Epithelial cell of prostate (primary cell): Measurements from ENCODE around the gene MUC5AC.

Source experiments
- DNase-seq: peaks from one replicate; pipeline ENCODE4 v3.0.0-alpha.2; 2011; ENCODE audit warnings: low read depth, low spot score
- H3K27ac ChIP-seq: fragments of 450-650 bp; 2 replicates; pipeline ENCODE4 v1.5.1; 2017; ENCODE audit warnings: mild to moderate bottlenecking

Gene MUC5AC

DNA sequence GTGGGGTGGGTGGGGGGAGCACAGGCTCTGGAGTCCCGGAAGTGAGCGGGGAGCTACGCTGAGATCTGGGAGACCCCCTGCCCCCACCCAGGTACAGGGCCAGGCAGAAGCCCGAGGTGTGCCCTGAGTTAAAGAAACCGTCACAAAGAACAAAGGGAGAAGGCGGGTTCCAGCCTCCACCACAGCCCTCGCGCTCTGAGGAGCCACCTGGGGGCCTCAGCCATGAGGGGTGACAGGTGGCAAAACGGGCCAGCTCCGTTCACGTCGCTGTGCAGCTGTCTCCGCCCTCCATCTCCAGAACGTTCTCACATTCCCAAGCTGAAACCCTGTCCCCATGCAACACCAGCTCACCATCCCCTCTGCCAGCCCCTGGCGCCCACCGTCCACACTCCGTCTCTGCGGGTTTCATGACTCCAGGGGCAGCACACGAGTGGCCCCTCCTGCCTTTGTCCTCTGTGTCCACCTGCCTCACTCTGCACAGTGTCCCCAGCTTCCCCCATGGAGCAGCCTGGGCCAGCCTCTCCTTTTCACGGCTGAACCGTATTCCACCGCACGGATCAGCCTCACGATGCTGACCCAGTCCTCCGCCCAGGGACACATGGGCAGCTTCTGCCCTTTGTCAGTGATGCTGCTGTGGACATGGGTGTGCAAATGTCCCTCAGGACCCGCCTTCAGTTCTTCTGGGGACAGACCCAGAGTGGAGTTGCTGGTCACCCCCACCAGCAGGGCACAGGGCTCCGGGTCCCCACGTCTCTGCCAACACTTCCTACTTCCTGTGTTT lies 63.4 kb downstream of the MUC5AC start:
- H3K27ac ChIP-seq, result no peak overlapping the region
- no peak for DNase-seq

DNA sequence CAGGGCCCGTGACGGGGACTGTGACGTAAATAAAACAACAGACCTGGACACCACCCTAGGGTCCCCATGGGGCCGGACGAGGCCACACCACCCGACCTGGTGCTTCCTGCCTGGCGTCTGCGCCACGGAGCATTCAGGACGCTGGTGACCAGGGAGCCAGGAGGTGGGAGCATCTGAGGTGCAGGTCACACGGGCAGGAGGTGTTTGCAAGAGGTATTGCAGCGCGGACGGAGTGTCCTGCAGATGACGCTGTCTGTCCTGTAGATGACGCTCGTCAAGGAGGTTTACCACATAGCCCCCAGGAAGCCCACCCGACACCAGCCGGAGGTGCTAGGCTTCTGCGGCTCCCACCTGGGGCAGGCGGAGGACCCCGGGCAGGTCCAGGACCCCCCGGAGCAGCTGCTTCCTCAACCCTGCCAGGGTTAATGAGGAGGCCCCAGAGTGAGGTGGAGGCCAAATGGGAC lies 64.1 kb downstream of the MUC5AC start:
- DNase-seq, result no peak
- H3K27ac ChIP-seq, result no peak overlapping the region

DNA sequence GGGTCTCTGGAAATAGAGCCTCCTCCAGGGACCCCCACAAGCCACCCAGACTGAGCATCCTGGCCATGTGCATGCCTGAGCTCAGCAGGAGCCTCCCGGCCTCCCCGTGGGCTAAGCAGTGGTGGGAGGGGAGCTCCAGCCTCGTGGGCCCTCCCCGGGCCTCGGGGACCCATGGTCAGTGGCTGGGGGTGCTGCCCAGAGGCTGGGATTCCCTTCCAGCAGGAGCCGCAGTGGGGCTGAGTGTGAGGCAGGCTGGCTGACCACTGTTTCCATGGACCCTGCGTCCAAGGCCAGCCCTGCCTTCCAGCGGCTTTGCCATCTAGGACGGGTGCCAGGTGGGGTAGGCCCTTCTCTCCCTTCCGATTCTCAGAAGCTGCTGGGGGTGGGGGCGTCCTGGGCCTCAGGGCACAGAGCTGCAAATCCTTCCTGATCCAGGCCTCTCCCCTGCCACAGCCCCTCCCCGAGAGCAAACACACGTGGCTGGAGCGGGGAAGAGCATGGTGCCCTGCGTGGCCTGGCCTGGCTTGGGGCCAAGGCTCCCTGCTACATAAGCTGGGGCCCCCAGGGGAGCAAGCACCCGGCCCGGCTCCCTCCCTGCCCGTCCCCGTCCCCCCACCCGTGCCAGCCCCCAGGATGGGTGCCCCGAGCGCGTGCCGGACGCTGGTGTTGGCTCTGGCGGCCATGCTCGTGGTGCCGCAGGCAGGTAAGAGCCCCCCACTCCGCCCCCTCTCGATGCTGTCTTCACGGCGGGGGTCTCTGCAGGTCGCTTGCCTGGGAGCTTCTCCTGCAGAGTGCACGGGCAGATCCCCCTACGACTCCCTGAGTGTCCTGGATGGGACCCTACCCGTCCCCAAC lies 65.0 kb downstream of the MUC5AC start, which contains the start of gene MUC5B:
TSS of gene MUC5B (plus strand) at position 576 of the 855 bp plus-strand sequence. CDS start at position 634, 58 bp downstream.
- no peak for DNase-seq
- no peak within 1 kb of the TSS for H3K27ac ChIP-seq

DNA sequence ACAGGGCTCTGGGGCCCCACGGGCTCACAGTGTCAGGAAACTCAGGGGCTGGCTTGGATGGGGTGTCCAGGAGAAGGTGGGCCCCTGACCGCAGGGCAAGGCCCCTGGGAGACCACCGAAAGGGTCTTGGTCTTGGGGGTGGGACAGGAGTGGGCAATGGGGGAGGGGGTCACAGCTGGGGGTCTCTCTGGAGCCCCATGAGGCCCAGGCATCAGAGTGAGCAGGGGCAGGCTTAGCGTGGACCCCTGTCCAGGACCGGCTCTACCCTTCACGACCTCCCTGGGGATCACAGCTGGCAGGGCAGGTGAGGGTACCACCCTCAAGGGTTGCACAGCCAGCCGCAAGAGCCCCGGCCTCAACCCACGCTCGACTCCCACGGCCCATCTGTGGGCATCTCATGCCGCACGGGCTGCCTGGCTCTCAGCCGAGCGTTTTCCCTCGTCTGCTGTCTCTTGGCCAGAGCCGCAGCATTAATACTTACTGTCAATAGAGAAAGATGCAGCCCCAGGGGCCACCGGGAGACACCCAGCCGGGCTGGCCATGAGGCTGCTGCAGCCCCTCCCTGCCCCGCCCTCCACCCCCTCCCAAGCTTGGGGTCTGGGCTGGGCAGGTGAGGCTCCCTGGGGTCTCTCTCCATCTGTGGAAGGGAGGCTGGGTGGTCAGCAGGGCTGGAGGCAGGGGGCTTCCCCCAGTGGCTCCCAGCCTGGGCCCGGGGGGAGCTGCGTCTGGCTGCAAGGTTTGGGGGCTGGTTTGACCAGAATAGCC lies 65.8 kb downstream of the MUC5AC start:
- H3K27ac ChIP-seq, result no peak overlapping the region
- no peak for DNase-seq

DNA sequence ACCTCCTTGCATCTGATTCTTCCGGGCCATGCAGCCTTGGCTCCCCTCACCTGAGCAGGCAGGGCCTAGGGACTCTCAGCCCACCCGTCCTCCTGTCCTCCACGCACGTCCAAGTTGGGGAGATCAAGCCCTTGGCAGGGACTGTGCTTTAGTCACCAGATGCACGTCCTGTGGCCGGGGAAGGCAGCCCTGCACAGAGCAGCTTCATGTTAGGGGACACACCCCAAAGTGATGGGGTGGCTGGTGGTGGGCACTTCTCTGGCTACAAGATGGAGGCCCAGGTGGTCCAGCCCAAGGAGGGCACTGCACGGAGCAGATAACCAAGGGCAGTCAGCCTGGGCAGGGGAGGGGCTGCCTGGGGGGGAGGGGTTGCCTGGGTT lies 66.3 kb downstream of the MUC5AC start:
- DNase-seq, result no peak
- H3K27ac ChIP-seq, result no peak overlapping the region

DNA sequence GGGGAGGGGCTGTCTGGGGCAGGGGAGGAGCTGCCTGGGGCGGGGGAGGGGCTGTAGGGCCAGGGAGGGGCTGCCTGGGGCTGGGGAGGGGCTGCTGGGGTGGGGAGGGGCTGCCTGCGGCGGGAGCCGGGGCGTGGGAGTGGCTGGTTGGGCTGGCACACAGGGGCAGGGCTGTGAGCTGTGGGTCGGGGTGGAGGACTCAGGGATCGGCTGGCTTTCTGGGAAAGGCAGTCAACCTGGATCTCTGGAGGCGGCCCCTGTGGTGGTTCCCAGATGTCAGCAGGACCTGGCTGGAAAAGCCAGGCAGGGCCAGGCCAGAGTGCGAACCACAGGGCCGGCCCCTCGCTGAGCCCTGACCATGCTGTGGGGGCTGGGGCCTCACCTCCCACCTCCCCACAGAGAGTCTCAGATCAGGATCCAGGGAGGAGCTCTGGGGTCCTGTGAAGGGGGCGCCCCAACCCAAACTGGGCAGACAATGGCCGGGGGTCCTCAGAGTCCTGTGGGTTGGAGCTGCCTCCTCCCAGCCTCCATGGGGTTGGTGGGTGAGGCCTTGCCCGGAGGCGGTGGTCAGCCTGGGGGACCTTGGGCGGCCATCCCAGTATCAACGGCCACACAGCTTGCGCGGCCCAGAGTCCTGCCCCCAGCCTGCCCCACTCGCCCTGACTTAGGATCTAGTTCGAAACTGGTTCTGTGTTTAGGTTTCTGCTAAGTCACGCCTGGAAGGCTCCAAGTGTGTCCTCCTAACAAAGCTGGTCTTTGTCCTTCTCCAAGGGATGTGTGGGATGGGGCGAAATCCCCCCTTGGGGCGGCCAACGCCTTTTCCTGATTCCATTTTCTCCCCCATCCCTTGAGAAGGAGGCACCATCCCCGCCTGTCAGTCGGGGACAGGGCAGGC lies 67.0 kb downstream of the MUC5AC start:
- DNase-seq, result no peak
- no peak overlapping the region for H3K27ac ChIP-seq

DNA sequence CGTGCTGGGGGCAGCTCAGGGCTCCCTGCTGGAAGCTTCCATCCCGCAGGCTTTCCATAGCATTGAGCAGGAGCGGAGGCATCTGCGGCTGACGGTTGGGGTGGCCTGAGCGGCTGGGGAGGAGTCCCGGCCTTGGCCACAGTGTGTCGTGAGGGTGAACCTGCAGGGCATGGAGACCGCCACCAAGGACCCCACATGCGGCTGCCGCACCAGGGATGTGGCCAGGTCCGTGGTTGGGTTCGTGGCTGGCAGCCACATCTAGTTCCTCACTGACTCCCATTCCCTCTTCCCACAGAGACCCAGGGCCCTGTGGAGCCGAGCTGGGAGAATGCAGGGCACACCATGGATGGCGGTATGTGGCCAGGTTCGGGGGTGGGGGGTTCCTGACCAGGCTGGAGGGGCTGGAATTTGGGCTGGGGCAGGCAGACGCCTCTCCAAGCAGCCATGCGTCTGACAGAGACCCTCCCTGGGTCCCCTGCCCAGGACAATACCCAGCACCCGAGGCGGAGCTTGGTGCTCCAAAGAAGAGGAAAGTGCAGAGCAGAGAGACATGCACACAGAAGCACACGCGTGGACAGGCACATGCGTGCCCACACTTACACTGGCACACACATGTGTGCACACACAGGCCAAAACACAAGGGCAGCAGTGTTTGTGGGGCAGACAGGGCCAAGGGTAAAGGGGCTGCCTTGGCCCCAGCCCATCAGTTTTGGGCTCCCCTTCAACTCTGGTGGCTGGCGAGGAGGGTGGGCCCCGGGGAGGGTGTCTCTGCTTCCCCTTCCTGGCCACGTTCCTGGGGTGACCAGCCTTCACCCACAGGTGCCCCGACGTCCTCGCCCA lies 67.9 kb downstream of the MUC5AC start:
- no peak overlapping the region for H3K27ac ChIP-seq
- DNase-seq, result no peak

DNA sequence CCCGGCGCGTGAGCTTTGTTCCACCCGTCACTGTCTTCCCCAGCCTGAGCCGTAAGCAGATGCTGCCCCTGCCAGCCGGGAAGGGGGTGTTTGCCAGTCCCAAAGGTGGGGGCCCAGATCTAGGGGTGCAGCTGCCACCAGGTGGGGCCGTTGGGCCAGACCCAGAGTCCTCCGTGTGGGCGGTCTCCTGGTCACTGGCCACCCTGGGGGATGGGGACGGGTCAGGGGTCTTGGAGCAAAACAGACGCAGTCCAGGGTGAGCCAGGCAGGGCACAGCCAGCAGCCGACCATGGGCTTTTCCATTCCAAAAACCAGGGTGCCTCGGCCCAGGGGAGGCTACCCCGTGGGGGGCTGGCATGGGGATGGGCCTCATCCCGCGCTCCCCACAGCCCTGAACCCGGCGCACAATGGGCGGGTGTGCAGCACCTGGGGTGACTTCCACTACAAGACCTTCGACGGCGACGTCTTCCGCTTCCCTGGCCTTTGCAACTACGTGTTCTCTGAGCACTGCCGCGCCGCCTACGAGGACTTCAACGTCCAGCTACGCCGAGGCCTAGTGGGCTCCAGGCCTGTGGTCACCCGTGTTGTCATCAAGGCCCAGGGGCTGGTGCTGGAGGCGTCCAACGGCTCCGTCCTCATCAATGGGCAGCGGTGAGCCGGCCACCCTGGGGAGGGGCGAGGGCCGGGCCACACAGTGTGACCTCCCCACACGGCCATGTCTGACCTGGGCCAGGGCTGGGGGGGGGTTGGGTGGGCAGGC lies 68.7 kb downstream of the MUC5AC start:
- H3K27ac ChIP-seq, result no peak overlapping the region
- no peak for DNase-seq

DNA sequence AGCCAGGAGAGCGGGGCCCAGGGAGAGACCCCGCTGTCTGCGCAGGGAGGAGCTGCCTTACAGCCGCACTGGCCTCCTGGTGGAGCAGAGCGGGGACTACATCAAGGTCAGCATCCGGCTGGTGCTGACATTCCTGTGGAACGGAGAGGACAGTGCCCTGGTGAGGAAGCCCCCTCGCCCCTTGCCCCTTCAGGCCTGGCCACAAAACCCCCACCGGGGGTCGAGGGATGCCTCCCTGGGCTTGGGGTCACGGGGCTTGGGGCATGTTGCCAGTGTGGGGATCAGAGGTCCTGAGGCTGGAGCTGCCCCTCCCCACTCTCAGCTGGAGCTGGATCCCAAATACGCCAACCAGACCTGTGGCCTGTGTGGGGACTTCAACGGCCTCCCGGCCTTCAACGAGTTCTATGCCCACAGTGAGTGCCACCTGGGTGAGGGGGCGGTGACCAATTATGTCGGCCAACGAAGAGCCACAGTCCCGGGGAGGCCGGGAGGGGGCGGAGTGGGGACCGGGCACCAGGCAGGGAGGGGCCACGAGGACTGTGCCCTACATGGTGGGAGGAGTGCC lies 69.3 kb downstream of the MUC5AC start:
- no peak for DNase-seq
- no peak overlapping the region for H3K27ac ChIP-seq

DNA sequence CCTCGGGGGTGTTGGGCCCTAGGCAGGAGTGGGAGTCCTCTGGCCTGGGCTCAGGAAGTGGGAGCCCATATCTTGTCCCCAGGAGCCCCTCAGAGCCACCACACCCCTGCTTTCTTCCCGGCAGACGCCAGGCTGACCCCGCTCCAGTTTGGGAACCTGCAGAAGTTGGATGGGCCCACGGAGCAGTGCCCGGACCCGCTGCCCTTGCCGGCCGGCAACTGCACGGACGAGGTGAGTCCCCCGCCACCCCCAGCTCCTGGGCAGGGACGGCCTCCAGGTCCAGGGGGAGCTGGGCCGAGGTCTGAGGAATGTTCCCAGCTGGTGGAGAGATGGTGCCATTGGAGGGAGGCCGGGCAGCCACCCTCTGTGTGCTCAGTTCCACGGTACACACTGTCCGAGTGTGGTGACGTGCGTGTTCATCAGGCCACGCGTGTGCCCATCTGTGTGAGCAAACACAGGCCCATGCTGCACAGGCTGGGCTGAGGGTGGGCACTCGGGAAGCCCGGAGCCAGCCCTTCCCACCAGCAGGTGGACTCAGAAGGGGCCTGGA lies 69.9 kb downstream of the MUC5AC start:
- no peak for DNase-seq
- no peak overlapping the region for H3K27ac ChIP-seq

DNA sequence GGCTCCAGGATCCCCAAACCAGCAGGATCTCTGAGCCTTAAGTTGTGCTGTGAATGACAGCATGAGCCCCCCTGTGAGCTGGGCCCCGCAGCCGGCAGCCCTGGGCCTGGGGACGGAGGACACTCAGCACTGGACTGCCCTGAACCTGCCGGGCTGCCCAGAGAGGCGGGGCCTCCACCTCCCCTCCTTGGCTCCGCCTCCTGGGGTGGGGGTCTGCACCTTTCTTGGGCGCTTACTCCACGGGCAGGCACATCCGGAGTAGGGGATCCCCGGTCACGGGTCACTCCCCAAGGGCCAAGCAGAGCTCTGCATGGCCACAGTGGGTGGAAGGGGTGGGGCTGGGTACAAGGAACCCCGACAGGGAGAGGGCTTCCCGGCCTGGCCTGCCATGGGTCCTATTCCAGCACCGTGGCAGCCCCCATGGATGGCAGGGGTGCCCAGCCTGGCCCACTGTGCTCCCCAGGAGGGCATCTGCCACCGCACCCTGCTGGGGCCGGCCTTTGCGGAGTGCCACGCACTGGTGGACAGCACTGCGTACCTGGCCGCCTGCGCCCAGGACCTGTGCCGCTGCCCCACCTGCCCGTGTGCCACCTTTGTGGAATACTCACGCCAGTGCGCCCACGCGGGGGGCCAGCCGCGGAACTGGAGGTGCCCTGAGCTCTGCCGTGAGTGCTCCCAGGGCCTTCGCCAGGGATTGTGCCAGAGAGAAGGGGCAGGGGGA lies 70.5 kb downstream of the MUC5AC start:
- no peak for DNase-seq
- H3K27ac ChIP-seq, result no peak overlapping the region

DNA sequence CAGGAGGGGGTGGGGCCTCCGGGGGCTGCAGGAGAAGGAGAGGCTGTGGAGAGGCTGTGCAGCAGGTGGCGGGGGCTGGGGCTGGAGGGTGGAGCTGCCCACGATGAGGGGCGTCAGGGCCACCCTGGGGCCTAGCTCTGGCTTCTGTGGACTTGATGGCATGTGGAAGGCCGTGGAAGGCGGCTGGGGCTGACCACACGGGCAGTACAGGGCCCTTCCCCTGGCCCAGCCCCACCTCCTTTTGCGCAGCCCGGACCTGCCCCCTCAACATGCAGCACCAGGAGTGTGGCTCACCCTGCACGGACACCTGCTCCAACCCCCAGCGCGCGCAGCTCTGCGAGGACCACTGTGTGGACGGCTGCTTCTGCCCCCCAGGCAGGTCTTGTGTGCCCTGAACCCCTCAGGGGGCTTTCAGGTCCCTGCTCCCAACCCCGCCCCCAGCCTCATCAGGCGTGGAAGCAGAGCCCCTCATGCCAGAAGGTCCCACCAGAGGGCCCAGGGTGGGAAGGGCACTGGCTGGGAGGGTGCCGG lies 71.2 kb downstream of the MUC5AC start:
- no peak for DNase-seq
- no peak overlapping the region for H3K27ac ChIP-seq

DNA sequence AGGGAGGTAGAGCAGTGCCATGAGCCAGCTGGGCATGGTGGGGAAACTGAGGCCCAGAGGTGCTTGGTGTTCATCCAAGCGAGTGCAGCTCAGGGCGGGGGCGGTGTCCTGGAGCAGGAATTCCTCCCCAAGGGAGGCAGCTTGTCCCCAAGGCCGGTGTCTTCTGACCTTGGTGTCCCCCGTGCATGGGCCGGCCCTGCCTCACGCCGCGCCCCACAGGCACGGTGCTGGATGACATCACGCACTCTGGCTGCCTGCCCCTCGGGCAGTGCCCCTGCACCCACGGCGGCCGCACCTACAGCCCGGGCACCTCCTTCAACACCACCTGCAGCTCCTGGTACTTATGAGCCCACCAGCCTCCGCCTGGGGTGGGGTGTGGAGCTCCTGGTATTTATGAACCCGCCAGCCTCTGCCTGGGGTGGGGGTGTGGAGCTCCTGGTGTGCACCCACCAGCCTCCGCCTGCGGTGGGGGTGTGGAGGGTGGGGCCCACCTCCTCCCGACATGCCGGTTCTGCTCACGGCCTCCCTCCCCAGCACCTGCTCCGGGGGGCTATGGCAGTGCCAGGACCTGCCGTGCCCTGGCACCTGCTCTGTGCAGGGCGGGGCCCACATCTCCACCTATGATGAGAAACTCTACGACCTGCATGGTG lies 71.8 kb downstream of the MUC5AC start:
- H3K27ac ChIP-seq, result no peak overlapping the region
- no peak for DNase-seq

DNA sequence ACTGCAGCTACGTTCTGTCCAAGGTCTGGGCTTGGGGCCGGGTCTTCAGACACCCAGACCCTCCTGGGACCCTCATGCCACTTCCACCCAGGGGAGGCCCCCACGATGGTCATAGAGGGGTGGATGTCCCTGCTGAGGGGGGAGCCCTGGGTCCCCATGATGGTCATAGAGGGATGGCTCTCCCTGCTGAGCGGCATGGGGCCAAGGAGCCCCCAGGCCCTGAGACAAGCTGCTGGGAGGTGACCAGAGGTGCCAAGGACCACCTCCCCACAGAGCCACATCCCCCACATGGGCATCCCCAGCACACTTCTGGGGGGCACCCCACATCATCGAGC lies 72.3 kb downstream of the MUC5AC start:
- no peak for DNase-seq
- no peak overlapping the region for H3K27ac ChIP-seq

DNA sequence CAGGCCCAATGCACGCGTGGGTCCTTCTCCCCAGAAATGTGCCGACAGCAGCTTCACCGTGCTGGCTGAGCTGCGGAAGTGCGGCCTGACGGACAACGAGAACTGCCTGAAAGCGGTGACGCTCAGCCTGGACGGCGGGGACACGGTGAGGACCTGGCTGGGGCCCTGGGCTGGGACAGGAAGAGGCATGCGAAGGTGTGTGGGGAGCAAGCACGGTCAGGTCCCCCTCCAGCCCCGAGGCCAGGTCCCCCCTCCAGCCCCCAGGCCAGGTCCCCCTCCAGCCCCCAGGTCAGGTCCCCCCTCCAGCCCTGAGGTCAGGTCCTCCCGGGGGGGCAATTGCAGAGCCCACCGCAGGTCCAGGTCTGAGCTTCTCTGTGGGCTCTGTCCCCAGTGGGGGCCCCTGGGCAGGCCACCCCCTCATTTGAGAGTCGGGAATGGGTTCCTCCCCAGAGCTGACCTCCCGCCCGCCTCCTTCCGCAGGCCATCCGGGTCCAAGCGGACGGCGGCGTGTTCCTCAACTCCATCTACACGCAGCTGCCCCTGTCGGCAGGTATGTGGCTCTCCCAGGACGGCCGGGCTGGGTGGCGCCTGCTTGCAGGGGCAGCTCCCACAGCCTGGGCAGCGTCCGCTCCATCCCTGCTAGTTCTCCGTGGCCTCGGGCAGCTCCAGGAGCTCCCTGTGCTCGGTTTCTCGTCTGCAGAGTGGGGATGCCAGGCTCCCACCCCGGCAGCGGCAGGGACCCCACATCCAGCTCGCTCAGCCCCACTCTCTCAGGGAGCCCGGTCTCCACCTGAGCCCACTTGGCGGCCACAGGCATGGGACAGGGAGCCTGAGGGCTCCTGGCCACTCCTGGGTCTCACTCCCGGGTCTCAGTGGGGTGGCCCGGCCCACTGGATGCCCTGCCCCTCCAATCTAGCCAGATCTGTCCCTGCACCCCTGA lies 73.0 kb downstream of the MUC5AC start:
- DNase-seq, result no peak
- H3K27ac ChIP-seq, result no peak overlapping the region
